ENCODE data around the gene SLC12A7.

DNA sequence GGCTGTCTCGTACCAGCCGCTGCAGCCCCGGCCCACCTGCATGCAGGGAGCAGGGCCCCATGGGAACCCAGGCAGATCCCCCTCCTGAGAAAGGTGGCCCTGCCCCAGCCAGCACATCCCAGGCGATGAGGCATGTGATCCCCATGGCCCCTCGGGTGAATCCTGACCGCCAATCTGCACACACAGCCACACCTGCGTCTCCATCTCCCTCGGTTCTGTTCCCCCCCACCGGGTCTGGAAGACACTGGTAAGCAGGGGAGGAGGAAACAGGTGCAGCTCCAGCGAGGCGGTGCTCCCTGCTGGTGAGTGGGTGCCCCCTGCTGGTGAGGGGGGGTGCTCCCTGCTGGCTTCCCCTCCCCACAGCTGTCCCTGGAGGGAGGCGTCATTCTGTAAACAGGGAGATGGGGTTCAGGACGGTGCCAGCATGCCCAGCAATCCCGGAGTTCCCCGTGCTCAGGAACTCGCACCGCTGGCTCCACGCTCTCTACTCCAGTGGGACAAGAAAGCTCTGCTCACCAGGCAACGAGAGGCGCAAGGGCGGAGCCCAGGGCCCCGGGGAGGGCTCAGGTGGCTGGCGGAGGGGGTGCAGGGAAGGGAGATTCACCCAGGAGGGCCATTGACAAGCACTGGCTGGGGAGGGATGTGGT is 28.4 kb upstream of the SLC12A7 start:
- TF ChIP-seq SUZ12 (IDR thresholded peaks at IDR 0.05; ENCODE audit: extremely low read depth, insufficient read depth, insufficient read length) (no peak), YY1 (IDR thresholded peaks at IDR 0.05; ENCODE audit: insufficient read depth, insufficient read length) (no peak), ZNF274 (IDR thresholded peaks at IDR 0.05; ENCODE audit: low read depth, low read length) (no peak)

Measured in NT2/D1 (cell line).